Right ventricle myocardium inferior (tissue), 1 donor: Measurements from ENCODE around the gene DNAAF3. TPM values are rescaled to one million over a fixed set of nuclear protein-coding genes. Genes with fewer than 3 reads are reported as not detected.
"Not testable (repeated sequence)": the region's sequence is repeated elsewhere in the genome, so short reads cannot be mapped to it uniquely, and the experiment has no call there.

Source experiments
- ATAC-seq: fragments of 200-7000 bp; cut with Tn5 transposase; one replicate; pipeline ENCODE4 v1.9.1; 2020; ENCODE audit warnings: mild to moderate bottlenecking, moderate library complexity
- DNase-seq: peaks from one replicate; pipeline ENCODE4 v3.0.0; 2021; ENCODE audit errors: missing footprints
- intact Hi-C: fragments of 100-400 bp; cut with DNase I; formaldehyde crosslinking; loops from one replicate; pipeline ENCODE4 v1.11.0; 2022
- total RNA-seq: library from RNA; stranded (reverse); fragmentation: NEBNext Ultra II Directional; extraction: Animal tissue kit (Norgen Biotek cat#: 25700); gene quantifications from one replicate; pipeline ENCODE4 v1.2.1, GENCODE V29; 2021
- donor health status: DM: no; HTN: yes; CAD: no; lungs with severe emphysema.

Gene DNAAF3
- total RNA-seq, 1 donor from 2014 or later, result 0.73 TPM

GRCh38 chr19:55158423-55158822 lies 8.0 kb downstream of the DNAAF3 start:
- no peak for ATAC-seq

GRCh38 chr19:55157064-55157908 lies 9.1 kb downstream of the DNAAF3 start, which contains the start of gene TNNI3:
TSS of gene TNNI3 (minus strand) at chr19:55157732. CDS start at chr19:55157589, 143 bp downstream.
- ATAC-seq (peak; percentile 43), DNase-seq (no peak)
- intact Hi-C loops, result loop anchor here (5.0 kb wide), 1 partner anchor 40 kb away; the partner anchor contains the start of gene PPP1R12C

More at GRCh38 chr19:55158423-55158822, 8.0 kb downstream of the DNAAF3 start:
- intact Hi-C loops, result loop anchor here (5.0 kb wide), 1 partner anchor 41 kb away; the partner anchor contains the start of gene PPP1R12C
- DNase-seq, result no peak

- ATAC-seq, result peak; percentile 42
- DNase-seq, result peak; percentile 76
- intact Hi-C loops, result loop anchor here (5.0 kb wide), 1 partner anchor 39 kb away; the partner anchor contains the start of gene PPP1R12C
Measured at GRCh38 chr19:55156202-55157063, 10.0 kb downstream of the DNAAF3 start.

DNA sequence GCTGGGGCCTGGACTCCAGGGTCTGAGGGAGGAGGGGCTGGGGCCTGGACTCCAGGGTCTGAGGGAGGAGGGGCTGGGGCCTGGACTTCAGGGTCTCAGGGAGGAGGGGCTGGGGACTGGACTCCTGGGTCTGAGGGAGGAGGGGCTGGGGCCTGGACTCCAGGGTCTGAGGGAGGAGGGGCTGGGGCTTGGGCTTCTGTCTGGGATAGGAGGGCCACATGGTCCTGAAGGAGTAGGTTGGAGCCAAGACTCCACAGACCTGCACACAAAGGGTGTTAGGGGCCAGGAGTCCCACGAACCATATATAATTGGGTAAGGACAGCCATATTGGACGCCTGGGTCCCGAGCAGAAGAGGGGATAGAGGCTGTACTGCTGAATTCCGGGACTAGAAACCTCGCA lies 10.6 kb downstream of the DNAAF3 start:
- intact Hi-C loops, result loop anchor here (5.0 kb wide), 1 partner anchor 38 kb away; the partner anchor contains the start of gene PPP1R12C
- DNase-seq, ATAC-seq: not testable (repeated sequence)

DNA sequence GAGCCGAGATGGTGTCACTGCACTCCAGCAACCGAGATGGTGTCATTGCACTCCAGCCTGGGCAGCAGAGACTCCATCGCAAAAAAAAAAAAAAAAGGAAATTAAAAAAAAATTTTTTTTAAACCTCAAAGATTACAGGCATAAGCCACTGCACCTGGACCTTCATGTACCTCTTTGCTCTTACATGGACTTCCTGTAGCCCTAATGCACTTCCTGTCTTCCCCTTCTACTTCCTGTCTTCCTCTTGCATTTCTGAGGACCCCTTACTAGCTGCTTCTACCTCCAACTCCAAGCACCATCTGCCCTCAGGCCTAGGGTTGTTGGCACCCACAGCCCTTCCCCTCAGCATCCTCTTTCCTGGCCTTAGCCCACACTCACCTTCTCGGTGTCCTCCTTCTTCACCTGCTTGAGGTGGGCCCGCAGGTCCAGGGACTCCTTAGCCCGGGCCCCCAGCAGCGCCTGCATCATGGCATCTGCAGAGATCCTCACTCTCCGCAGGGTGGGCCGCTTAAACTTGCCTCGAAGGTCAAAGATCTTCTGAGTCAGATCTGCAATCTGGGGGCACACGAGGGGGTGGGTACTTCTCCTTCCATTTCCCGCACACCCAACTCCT lies 12.7 kb downstream of the DNAAF3 start:
- intact Hi-C loops, result no loop called here
- DNase-seq, result no peak

DNA sequence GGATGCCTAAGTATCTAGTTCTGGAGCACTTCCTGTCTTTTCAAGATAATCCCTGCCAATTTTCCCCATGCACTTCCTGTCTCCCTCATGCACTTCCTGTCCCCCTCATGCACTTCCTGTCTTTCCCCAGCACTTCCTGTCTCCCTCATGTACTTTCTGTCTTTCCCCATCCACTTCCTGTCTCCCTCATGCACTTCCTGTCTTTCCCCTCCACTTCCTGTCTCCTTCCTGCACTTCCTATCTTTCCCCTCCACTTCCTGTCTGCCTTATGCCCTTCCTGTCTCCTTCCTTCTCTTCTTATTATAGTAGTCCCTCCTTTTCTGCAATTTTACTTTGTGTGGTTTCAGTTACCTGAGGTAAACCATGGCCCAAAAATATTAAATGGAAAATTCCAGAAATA lies 14.4 kb downstream of the DNAAF3 start:
- intact Hi-C loops, result no loop called here
- ATAC-seq (no peak), DNase-seq (no peak)

More for the DNA sequence above, 12.7 kb downstream of the DNAAF3 start:
- no peak for ATAC-seq

GRCh38 chr19:55149078-55150003 lies 17.1 kb downstream of the DNAAF3 start, which contains the start of gene TNNT1:
TSS of gene TNNT1 (minus strand) at chr19:55149206. CDS start at chr19:55147157, 2,049 bp downstream.
- DNase-seq, result no peak
- peak; percentile 51 for ATAC-seq
- intact Hi-C loops, result loop anchor here (10.0 kb wide), 1 partner anchor 475 kb away; the partner anchor contains the start of gene ZNF784

- intact Hi-C loops, result loop anchor here (10.0 kb wide), 1 partner anchor 477 kb away; the partner anchor contains the start of gene ZNF784
- ATAC-seq (no peak), DNase-seq (no peak)
Measured at GRCh38 chr19:55147545-55148251, 18.7 kb downstream of the DNAAF3 start.

DNA sequence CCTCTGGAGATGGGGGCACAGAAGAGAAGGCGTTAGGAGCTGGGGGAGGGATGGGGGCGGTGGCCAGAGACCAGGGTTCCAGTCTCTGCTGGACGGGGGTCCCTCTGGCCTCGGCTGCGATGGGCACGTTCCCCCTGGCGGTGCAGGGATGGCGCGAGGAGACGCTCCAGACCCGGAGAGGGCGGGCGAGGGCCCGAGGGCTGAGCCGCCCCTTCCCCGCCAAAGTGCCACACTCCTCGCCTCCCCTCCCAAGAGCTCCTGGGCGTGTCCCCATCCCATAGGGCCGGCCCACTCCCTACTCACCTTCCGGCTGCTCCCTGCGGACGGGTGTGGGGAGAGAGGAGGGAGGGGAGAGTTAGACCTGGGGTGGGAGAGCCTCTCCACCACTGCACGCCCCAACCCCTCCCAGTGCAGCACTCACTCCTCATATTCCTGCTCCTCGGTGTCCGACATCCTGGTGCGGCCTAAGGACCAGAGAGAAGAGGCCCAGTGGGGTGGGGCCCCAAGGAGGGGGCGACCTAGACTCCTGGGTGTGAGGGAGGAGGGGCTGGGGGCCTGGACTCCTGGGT lies 19.6 kb downstream of the DNAAF3 start:
- no peak for ATAC-seq

GRCh38 chr19:55146078-55146704 lies 20.2 kb downstream of the DNAAF3 start:
- intact Hi-C loops, result loop anchor here (10.0 kb wide), 1 partner anchor 479 kb away; the partner anchor contains the start of gene ZNF784
- DNase-seq (no peak), ATAC-seq (no peak)

More for the DNA sequence above, 19.6 kb downstream of the DNAAF3 start:
- intact Hi-C loops, result loop anchor here (10.0 kb wide), 1 partner anchor 478 kb away; the partner anchor contains the start of gene ZNF784
- DNase-seq, result no peak

- DNase-seq, result no peak
- ATAC-seq, result no peak
- intact Hi-C loops, result loop anchor here (10.0 kb wide), 1 partner anchor 480 kb away; the partner anchor contains the start of gene ZNF784
Measured at GRCh38 chr19:55145232-55145631, 21.2 kb downstream of the DNAAF3 start.

DNA sequence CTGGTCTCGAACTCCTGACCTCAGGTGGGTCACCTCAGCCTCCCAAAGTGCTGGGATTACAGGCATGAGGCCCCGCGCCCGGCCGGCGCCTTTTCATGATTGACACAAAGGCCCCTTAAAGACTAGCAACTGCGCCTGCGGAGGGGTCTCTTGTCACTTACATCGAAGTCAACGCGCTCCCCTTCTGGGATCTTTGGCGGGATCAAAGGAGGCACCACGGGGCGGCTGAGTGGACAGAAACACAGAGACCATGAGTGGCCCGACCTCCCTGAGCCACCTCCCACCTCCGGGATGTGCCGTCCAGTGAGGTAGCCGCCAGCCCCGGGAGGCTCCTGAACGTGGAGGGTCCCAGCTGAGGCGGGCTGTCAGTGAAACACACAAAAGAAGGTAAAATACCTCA lies 24.7 kb downstream of the DNAAF3 start:
- ATAC-seq (no peak), DNase-seq (no peak)
- intact Hi-C loops, result loop anchor here (2.0 to 10.0 kb wide), 4 partner anchors 19 to 483 kb away; partner anchors contain the start of gene ZNF784

DNA sequence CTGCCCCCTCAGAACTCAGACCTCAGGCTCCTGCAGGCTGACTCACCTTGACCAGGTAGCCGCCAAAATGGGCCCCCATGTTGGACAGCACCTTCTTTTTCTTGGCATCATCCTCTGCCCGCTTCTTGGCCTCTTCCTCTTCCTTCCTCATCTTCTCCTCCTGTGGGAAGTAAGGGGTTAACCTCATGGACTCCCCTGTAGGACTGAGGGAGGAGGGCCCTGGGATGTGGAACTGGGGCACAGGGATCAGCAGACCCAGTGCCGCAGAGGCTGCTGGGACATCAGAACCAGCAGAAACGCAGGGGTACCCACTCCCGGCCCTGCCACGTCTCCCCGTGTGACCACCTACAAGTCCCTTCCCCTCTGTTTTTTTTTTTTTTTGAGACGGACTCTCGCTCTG lies 28.5 kb downstream of the DNAAF3 start:
- intact Hi-C loops, result no loop called here
- DNase-seq (no peak), ATAC-seq (no peak)

GRCh38 chr19:55136399-55137102 lies 29.9 kb downstream of the DNAAF3 start:
- no peak for ATAC-seq

GRCh38 chr19:55134736-55135135 lies 31.7 kb downstream of the DNAAF3 start:
- DNase-seq (no peak), ATAC-seq (no peak)
- intact Hi-C loops, result no loop called here

More at GRCh38 chr19:55136399-55137102, 29.9 kb downstream of the DNAAF3 start:
- intact Hi-C loops, result no loop called here
- DNase-seq, result peak; percentile 64
